HG03521 (cell line): ENCODE results near the gene PNKD.
"Not testable (repeated sequence)": the region's sequence is repeated elsewhere in the genome, so short reads cannot be mapped to it uniquely, and the experiment has no call there.

Experiments used
- ATAC-seq: cut with Tn5 transposase; IDR thresholded peaks from one replicate; pipeline ENCODE4 v1.9.1; 2021; ENCODE audit warnings: mild to moderate bottlenecking, moderate library complexity; ENCODE audit not compliant: unreplicated experiment

The PNKD gene

GRCh38 chr2:218314764-218315163 is 44.4 kb downstream of the PNKD start:
- ATAC-seq = not testable (repeated sequence)

- ATAC-seq = no peak
These were observed 45.1 kb downstream of the PNKD start for GRCh38 chr2:218315397-218315796.

- ATAC-seq = no peak
These were observed 46.9 kb downstream of the PNKD start for GRCh38 chr2:218317303-218317630.

DNA sequence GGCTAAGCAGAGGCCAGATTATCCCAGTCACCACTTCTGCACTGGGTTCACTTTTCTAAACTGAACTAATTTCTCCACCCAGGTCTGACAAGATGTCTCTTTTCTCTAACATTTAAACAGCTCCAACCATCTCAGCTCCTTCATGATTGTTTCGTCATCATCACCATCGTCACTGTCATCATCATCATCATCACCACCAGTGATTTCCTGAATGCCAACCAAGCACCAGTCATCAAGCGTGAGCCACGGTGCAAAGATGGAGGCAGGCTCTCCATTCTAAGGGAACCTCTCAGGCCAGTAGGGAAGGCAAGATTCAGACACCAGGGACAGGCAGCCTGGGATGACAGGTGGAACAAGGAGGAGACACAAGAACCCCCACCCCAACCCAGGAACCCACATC is 47.5 kb downstream of the PNKD start:
- ATAC-seq = no peak

GRCh38 chr2:218318241-218318640 is 47.9 kb downstream of the PNKD start:
- ATAC-seq = no peak

GRCh38 chr2:218319813-218320365 is 49.6 kb downstream of the PNKD start:
- ATAC-seq = no peak

DNA sequence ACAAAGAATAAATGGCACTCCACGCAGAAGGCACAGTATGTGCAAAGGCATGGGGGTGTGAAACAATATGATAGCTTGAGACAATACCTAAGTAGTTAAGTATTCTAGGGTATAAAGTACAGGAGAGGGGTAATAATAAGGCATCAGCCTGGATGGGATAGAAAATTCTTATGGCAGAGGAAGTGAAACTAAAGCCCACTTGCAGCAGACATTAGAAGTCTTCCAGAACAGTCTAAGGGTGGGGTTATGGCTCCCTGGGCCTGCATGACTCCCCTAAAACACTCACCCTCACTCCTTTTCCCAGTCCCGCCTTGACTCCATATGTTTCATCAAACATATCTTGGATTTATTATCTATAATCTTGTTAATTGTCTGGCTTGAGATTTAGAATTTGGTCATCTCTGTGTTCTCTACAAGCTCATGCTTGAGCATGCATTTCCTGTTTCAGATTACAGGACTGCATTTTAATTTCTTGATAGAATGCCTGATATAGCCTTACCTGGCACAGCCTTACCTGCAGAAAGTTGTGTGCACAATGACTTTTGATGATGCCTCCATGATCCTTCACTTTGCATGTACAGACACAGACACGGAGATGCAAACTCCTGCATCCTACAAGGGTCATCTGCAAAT is 50.5 kb downstream of the PNKD start:
- no peak for ATAC-seq

DNA sequence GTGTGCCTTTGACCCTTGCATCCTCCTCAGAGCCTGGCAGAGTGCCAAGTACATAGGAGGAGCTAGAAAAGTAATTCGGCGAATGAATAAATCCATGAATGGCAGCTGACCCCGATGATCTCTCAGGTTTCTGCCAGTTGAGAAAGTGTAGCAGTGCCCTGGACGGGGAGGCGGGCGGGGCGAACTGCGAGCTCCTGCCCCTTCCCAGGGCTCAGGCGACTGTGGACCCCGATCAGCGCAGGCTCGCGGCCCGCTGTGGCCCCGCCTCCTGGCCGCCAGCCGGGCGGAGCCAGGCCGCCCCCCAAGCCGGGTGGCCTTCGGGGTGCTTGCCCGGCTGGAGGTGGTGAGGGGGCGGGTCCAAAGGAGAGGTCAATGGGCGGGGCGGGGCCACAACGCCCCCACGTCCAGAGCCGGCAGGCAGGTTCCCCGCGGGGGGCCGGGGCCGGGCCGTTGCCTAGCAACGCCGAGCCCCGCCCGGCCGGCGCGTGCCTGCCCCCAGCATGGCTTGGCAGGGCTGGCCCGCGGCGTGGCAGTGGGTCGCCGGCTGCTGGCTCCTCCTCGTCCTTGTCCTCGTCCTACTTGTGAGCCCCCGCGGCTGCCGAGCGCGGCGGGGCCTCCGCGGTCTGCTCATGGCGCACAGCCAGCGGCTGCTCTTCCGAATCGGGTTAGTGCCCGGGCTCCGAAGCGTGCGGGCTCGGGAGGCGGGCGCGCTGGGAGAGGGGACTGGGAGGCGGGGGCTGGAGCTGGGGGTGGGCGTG is 52.6 kb downstream of the PNKD start:
- peak; percentile 70 for ATAC-seq

DNA sequence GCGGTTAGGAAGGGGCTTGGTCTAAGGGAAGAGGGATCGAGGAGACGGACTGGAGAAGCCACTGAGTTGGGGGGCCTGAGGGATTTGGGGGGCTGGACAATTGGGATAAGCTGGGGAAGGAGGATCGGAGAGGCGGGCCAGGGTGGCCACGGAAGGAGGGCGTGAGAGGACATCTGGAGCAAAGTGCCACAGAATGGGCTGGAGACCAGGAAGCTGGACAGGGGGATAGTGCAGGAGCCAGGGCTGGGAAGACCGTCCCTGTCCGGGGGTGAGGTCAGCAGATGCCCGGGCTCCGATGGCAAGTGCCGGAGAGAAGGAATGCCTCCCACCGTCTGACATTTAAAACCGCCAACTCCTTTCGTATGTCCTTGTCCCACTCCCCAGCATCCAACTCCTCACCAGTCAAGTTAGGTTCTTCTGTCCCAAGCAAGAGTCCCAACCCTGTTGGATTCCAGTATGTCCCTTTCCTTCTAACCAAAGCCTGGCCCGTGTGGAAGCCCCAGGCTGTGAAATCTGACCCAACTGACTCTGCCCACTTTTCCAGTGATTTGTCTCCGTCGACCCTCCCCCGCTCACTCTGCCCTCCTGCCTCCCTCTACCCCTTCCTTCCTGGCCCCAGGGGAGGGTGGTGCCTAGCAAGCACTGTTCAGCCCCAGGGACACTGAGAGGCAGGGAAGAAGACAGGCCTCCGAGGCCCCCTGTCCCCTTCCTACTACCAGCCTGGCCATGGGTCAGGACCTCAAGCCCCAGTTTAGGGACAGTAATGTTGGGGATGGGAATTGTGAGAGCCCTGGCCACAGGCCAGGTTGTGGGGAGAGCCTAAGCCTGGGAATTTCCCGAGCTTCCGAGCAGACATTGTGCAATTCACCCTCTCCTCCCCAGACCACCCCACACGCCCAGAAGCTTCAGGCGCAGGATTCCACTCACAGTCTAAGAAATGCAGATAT is 53.5 kb downstream of the PNKD start:
- no peak for ATAC-seq

DNA sequence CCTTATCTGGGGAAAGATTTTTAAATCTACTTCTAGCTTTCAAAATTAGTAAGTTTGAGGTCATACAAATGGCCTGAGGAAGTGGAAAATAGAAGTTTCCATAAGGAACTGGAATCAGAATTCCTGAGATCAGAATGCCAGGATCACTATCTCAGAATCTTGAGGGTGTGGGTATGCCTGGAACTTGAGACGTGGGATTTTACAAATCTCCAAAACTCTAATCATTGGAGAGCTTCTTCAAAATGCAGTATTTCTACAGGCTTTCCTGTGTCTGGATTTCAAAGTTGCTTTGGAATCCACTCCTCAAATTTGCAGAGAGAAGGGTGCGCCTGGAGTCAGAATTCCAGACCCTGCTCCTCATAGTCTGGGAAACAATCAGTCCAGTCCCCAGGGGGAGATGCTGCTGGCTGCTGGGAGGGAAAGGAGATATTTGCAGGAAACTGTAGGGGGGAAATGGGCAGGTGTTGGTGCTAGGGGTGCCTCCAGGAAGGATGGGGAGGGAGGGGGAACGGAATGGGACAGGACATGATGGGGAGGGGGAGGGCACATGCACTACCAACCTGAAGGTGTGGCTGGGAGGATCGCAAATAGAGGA is 55.3 kb downstream of the PNKD start:
- no peak for ATAC-seq

DNA sequence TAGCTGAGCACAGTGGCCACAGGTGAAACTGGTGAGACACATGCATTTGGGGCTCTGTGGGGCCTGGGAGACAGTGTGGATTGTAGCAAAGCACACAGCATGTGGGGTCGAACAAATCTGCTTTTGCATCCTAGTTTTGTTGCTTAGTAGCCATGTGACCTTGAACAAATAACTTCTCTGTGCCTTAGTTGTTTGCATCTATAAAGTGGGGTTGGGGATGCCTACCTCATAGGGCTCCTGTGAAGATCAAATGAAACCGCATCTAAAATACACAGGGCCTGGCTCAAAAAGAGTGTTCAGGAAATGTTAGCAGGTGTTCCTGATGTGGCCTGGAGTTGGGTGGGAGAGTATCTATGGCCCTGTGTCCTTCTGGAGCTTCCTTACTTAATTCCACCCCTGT is 56.0 kb downstream of the PNKD start:
- no peak for ATAC-seq

DNA sequence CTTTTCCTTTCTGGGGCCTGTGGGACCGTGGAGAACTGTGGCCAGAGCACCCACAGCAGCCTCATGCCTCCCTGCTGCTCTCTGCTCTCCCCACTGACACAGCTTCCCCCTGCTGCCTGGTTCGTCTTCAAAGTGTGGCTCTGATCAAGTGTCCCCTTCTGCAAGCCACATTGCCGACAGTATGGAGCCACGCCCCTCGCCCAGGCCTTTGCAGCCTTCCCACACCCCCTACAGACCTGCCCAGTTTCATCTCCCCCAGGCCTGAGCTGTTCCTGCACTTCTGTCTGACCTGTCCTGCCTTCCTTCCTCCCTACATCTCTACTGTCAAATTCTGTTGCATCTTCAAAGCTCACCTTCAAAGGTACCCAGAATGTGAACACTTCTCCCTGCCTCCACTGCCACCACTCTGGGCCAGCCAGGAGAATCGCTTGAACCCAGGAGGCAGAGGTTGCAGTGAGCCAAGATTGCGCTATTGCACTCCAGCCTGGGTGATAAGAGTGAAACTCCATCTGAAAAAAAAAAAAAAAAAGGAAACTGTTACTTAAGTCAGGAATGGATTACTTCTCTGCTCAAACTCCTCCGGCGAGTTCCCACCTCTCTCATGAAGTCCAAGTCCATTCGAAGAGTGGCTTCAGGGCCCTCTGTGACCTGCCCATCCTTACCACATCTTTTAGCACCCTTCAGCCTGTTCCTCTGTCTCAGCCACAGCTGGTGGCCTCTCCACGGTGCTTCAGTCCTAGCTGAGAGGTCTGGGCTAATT is 57.3 kb downstream of the PNKD start:
- ATAC-seq = no peak

- no peak for ATAC-seq
These were observed 58.0 kb downstream of the PNKD start for GRCh38 chr2:218328294-218328693.

DNA sequence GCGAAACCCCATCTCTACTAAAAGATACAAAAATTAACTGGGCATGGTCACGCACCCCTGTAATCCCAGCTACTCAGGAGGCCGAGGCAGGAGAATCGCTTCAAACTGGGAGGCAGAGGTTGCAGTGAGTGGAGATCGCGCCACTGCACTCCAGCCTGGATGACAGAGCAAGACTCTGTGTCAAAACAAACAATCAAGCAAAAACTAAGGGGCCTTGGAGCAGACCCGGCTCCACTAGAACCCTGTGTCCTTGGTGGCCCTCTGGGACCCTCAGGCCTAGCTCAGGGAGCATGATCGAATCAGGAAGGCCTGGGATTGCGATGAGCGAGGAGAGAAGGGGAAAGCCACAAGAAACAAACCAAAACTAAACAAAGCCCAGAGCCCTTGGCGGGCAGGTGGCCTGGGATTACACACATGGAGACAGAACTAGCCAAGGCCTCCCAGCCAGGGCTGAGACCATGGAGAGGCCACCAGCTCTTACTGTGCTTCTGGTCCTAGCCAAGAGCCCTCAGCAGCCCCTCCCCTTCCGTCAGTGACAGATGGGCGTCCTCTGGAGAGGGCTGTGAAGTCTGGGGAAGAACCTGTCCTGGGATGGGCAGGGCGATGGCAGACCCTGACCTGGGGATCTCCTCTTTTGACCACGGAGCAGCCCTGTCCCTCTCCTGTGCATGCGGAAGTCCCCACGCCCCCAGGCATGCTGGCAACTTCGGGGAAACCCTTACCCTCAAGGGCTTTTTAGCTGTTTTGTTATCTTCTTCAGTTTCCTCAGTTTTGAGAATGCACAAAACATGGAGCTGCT is 58.9 kb downstream of the PNKD start:
- no peak for ATAC-seq

GRCh38 chr2:218329826-218330593 is 59.7 kb downstream of the PNKD start:
- ATAC-seq = no peak

- no peak for ATAC-seq
These were observed 61.4 kb downstream of the PNKD start for GRCh38 chr2:218331745-218332144.

DNA sequence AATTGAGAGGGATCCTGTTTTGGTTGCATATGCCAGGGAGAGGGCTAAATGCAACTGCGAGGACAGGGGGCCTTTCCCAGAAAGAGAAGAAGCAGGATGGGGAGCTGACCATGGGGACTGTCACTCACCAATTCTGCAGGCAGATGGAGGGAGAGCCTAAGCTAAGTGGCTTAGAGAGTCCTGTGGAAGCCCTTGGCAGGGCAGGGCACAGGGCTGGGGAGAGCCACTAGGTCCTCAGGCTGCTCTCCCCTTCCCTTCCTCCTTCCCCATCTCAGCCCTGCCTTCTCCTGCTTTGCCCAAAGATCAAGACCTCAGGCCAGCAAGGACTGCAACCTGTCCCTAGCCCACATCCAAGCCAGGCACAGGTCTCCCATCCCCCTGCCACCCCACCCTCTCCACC is 62.0 kb downstream of the PNKD start:
- ATAC-seq = no peak

GRCh38 chr2:218332920-218333645 is 62.8 kb downstream of the PNKD start:
- ATAC-seq = no peak
